ENCODE measurements around the gene ETV6. TPM values are rescaled to one million over a fixed set of nuclear protein-coding genes. Genes with fewer than 3 reads are reported as not detected.

The ETV6 gene
- total RNA-seq, 6 experiments from 2014 or later: 7.2 to 28.3 (median 11.0) TPM

DNA sequence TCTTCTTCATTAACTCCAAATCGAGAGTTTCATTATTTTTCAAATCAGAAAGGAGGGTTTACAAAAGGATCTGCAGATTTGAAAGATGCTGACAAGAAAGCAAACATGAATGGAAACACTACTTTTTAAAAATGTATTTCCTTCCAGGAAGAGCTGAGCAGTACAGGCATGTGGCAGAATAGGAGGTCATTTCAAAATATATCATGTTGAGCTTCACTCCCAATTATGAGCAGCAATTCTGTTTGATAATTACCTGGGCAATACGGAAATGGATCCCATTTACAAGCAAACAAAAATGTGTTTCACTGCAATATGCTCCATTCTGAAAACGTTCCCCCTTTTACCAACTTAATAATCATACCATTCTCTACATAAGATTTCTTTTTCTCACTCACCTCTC lies 273.6 kb downstream of the ETV6 start:
- Histone ChIP-seq H3K36me3 (no peaks in the 10 kb centered on the region), H3K4me3 (no peak overlapping the region), H3K27ac (no peak overlapping the region), H3K9me3 (no peaks in the 10 kb centered on the region), H3K27me3 (no peaks in the 10 kb centered on the region), H3K4me1 (no peaks in the 10 kb centered on the region)
- ATAC-seq: no peak
- no peak for DNase-seq
- WGBS (ENCODE audit: insufficient coverage, low coverage, low lambda C conversion rate, missing lambda C conversion rate): 43% methylated on average over 3 of the region's 3 CpGs
- TF ChIP-seq POLR2A (IDR thresholded peaks at IDR 0.05): no peak
- TF ChIP-seq, protein P1, sequence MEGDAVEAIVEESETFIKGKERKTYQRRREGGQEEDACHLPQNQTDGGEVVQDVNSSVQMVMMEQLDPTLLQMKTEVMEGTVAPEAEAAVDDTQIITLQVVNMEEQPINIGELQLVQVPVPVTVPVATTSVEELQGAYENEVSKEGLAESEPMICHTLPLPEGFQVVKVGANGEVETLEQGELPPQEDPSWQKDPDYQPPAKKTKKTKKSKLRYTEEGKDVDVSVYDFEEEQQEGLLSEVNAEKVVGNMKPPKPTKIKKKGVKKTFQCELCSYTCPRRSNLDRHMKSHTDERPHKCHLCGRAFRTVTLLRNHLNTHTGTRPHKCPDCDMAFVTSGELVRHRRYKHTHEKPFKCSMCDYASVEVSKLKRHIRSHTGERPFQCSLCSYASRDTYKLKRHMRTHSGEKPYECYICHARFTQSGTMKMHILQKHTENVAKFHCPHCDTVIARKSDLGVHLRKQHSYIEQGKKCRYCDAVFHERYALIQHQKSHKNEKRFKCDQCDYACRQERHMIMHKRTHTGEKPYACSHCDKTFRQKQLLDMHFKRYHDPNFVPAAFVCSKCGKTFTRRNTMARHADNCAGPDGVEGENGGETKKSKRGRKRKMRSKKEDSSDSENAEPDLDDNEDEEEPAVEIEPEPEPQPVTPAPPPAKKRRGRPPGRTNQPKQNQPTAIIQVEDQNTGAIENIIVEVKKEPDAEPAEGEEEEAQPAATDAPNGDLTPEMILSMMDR (IDR thresholded peaks at IDR 0.05): no peak
- intact Hi-C loops (cut with DNase I): no loop called here

- TF ChIP-seq POLR2A (IDR thresholded peaks at IDR 0.05): no peak
- TF ChIP-seq, protein P1 (IDR thresholded peaks at IDR 0.05): no peak
- ATAC-seq (no peak), DNase-seq (no peak)
- Histone ChIP-seq H3K27ac (no peak overlapping the region), H3K9me3 (no peaks in the 10 kb centered on the region), H3K4me1 (no peaks in the 10 kb centered on the region), H3K4me3 (no peak overlapping the region), H3K27me3 (no peaks in the 10 kb centered on the region), H3K36me3 (no peaks in the 10 kb centered on the region)
- intact Hi-C loops (cut with DNase I): no loop called here
- WGBS (ENCODE audit: insufficient coverage, low coverage, low lambda C conversion rate, missing lambda C conversion rate): 50% methylated on average over 4 of the region's 15 CpGs
Observed at GRCh38 chr12:11927286-11927935, 277.9 kb downstream of the ETV6 start.

DNA sequence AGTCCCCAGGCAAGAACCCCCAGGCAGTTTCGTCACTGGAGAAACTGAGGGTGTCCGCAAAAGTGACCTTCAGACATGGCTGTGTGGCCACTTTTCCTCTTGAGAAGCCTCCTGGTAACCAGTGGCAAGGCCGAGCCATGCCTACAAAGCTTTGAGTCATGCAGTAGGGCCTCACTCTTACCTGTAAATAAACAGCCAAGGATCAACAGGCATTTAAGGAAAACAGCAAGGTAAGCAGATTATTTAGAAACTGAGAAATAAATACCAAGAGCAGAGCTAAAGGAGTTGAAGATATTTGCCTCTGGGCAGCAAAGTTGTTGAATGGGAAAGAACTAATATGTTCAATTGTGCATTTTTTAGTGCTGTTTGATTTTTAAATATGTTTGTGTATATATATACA lies 280.2 kb downstream of the ETV6 start:
- Histone ChIP-seq H3K4me1 (no peaks in the 10 kb centered on the region), H3K27ac (no peak overlapping the region), H3K27me3 (no peaks in the 10 kb centered on the region), H3K9me3 (no peaks in the 10 kb centered on the region), H3K36me3 (no peaks in the 10 kb centered on the region), H3K4me3 (no peak overlapping the region)
- intact Hi-C loops (cut with DNase I): no loop called here
- WGBS (ENCODE audit: insufficient coverage, low coverage, low lambda C conversion rate, missing lambda C conversion rate): 91% methylated on average over 3 of the region's 3 CpGs
- DNase-seq (no peak), ATAC-seq (no peak)
- no peak for TF ChIP-seq POLR2A (IDR thresholded peaks at IDR 0.05)
- TF ChIP-seq, protein P1 (IDR thresholded peaks at IDR 0.05): no peak

DNA sequence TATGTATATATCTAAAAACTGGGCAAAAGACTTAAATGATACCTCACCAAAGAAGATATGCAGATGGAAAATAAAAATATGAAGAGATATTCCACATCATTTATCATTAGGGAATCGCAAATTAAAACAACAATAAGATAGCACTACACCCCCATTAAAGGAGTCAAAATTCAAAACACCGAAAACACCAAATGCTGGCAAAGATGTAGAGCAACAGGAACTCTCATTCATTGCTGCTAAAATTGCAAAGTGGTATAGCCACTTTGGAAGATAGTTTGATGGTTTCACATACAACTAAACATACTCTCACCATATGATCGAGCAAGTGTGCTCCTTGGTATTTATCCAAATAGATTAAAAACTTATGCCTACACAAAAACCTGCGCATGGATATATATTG lies 289.7 kb downstream of the ETV6 start:
- intact Hi-C loops (cut with DNase I): no loop called here
- Histone ChIP-seq H3K9me3 (no peaks in the 10 kb centered on the region), H3K27ac (no peak overlapping the region), H3K36me3 (no peaks in the 10 kb centered on the region), H3K4me1 (no peaks in the 10 kb centered on the region), H3K27me3 (no peaks in the 10 kb centered on the region), H3K4me3 (no peak overlapping the region)
- TF ChIP-seq, protein P1 (IDR thresholded peaks at IDR 0.05): no peak
- TF ChIP-seq POLR2A (IDR thresholded peaks at IDR 0.05): no peak
- 80% methylated on average over 4 of the region's 4 CpGs for WGBS (ENCODE audit: insufficient coverage, low coverage, low lambda C conversion rate, missing lambda C conversion rate)
- no peak for DNase-seq
- ATAC-seq: no peak

All from right lobe of liver (tissue), 6 donors.